ENCODE results near the gene CRAT. TPM values are rescaled to one million over a fixed set of nuclear protein-coding genes. Genes with fewer than 3 reads are reported as not detected.

The CRAT gene
- total and polyA plus RNA-seq, 2 of the 4 experiments (the other 2 are of a cell fraction): 18.8 to 41.6 TPM

GRCh38 chr9:129105857-129106694, 4.5 kb downstream of the CRAT start:
- Histone ChIP-seq H3K9me3 (ENCODE audit: control insufficient read depth, insufficient read depth, low read length) (no peaks in the 10 kb centered on the region), H2BK120ac (ENCODE audit: low read depth, low read length) (no peak overlapping the region), H3K56ac (ENCODE audit: extremely low read depth, insufficient read depth, low read length) (no peak overlapping the region), H3K4ac (ENCODE audit: low read depth, low read length) (no peak overlapping the region), H4K8ac (ENCODE audit: low read depth in 2 of 2, low read length in 2 of 2) (no peak overlapping the region), H3K36me3 (ENCODE audit: control insufficient read depth, insufficient read depth, low read length) (peaks cover 28% of the 10 kb centered on the region), H2BK15ac (ENCODE audit: low read depth, low read length) (no peak overlapping the region), H2AK9ac (replicated peaks; ENCODE audit: low read depth, low read length, poor library complexity) (no peak overlapping the region), H2BK20ac (ENCODE audit: low read depth, low read length) (no peak overlapping the region), H3K9ac (ENCODE audit: low read depth, low read length) (no peak overlapping the region), H3K14ac (replicated peaks; ENCODE audit: low read depth, low read length) (no peak overlapping the region), H4K91ac (ENCODE audit: insufficient read depth, low read depth, low read length) (no peak overlapping the region), H3K4me2 (ENCODE audit: low read depth, low read length) (no peak overlapping the region), H3K9me1 (ENCODE audit: insufficient read depth, low read length) (0 out of 2 replicates have a peak, but pooled peaks cover 3% of the 10 kb centered on the region), H4K5ac (ENCODE audit: low read depth, low read length) (no peak overlapping the region), H2BK5ac (ENCODE audit: low read depth, low read length, poor library complexity, severe bottlenecking) (no peak overlapping the region), H3K4me3 (ENCODE audit: insufficient read depth, low read depth, low read length) (no peak overlapping the region), H2AFZ (replicated peaks; ENCODE audit: low read length, poor library complexity) (no peak overlapping the region), H3K18ac (ENCODE audit: low read depth, low read length) (no peak overlapping the region), H3K27me3 (ENCODE audit: control insufficient read depth, insufficient read depth, low read length) (no peaks in the 10 kb centered on the region), H3K79me1 (ENCODE audit: low read depth in 1 of 2, low read length in 2 of 2) (peaks cover 9 to 34% of the 10 kb centered on the region in 2 experiments), H2AK5ac (ENCODE audit: low read depth, low read length) (no peak overlapping the region), H3K27ac (ENCODE audit: insufficient read depth, low read length) (no peak overlapping the region), H3K23ac (ENCODE audit: low read depth, low read length) (no peak overlapping the region), H4K20me1 (ENCODE audit: insufficient read depth, low read length) (peaks cover 4% of the 10 kb centered on the region), H3K4me1 (ENCODE audit: control insufficient read depth, insufficient read depth, low read length) (peaks cover 4% of the 10 kb centered on the region)
- intact Hi-C loops (cut with micrococcal nuclease) (no loop called here), dilution Hi-C loops (cut with HindIII; ENCODE audit: low sequenced_read_pairs, unreplicated experiment) (no loop called here), in situ Hi-C loops (cut with MboI; ENCODE audit: low sequenced_read_pairs) (no loop called here)
- no peak for DNase-seq
- no peak for ATAC-seq (ENCODE audit: low read depth)
- WGBS, 2 experiments (ENCODE audit: extremely low coverage in 2 of 2, insufficient read length in 1 of 2): 100% methylated on average over 4 of the region's 17 CpGs; no CpG with 5 or more reads in 1 of the 2 experiments
- ChIA-PET POLR2A (ENCODE audit: unreplicated experiment) (no interaction called here), CTCF (interaction anchor here (0.8 to 1.1 kb wide), 2 partner anchors 70 to 78 kb away, joined by 3 to 4 read pairs; partner anchors contain the start of gene SH3GLB2)
- BruUV-seq (replicated peaks): no TSS peak
- TF ChIP-seq RFX5 (IDR thresholded peaks at IDR 0.05; ENCODE audit: low read depth, low read length) (no peak), RCOR1 (IDR thresholded peaks at IDR 0.05; ENCODE audit: insufficient replicate concordance, low read length) (no peak), SMC3 (IDR thresholded peaks at IDR 0.05; ENCODE audit: low read depth, low read length) (no peak), FOS (IDR thresholded peaks at IDR 0.05; ENCODE audit: low read depth, low read length) (no peak)

All from IMR-90 (cell line).